GM10248 (cell line): ENCODE results near the gene AP3S2.

Experiments used
- CTCF ChIA-PET: fragments of 300-600 bp; sonication (Branson Sonifier 250); formaldehyde crosslinking; extraction: SDS; loops from one replicate; lab custom pipeline; 2021; ENCODE audit warnings: antibody characterized with exemption; lab: Yijun Ruan, JAX
- POLR2A ChIA-PET: fragments of 350-650 bp; sonication (Branson Sonifier 250); formaldehyde crosslinking; extraction: SDS; loops from one replicate; lab custom pipeline; 2020; ENCODE audit warnings: antibody characterized with exemption; lab: Yijun Ruan, JAX
- DNase-seq: peaks from one replicate; pipeline ENCODE4 v3.0.0; 2012; ENCODE audit errors: extremely low spot score
- CTCF ChIP-seq: IDR thresholded peaks from 2 replicates; pipeline ENCODE4 v1.5.1; 2012; ENCODE audit warnings: mild to moderate bottlenecking, low read depth; ENCODE audit errors: extremely low read depth, missing control alignments, control extremely low read depth

The AP3S2 gene

GRCh38 chr15:89808160-89808870 is 85.5 kb downstream of the AP3S2 start:
- ChIA-PET POLR2A (no interaction called here), CTCF (interaction anchor here (1.7 to 2.0 kb wide), 2 partner anchors 47 to 66 kb away, joined by 3 to 4 read pairs; no protein-coding TSS in a partner anchor)
- no peak for DNase-seq
- TF ChIP-seq CTCF = no peak

- DNase-seq = no peak
- ChIA-PET CTCF (interaction anchor here (1.7 to 2.0 kb wide), 2 partner anchors 47 to 67 kb away, joined by 3 to 4 read pairs; no protein-coding TSS in a partner anchor), POLR2A (no interaction called here)
- no peak for TF ChIP-seq CTCF
These were observed 86.1 kb downstream of the AP3S2 start for GRCh38 chr15:89807689-89808088.

GRCh38 chr15:89806559-89807550 is 86.9 kb downstream of the AP3S2 start:
- no peak for DNase-seq
- CTCF ChIA-PET = interaction anchor here (1.7 to 2.0 kb wide), 3 partner anchors 46 to 68 kb away, joined by 3 to 6 read pairs (median 4); no protein-coding TSS in a partner anchor
- POLR2A ChIA-PET = no interaction called here

GRCh38 chr15:89806210-89806558 is 87.6 kb downstream of the AP3S2 start:
- DNase-seq = no peak
- no peak for TF ChIP-seq CTCF
- POLR2A ChIA-PET = no interaction called here
- CTCF ChIA-PET = interaction anchor here (0.9 to 1.7 kb wide), 2 partner anchors 46 to 69 kb away, joined by 3 to 6 read pairs; no protein-coding TSS in a partner anchor

More at GRCh38 chr15:89806559-89807550, 86.9 kb downstream of the AP3S2 start:
- TF ChIP-seq CTCF = no peak

- DNase-seq = no peak
- ChIA-PET CTCF (interaction anchor here (0.9 to 1.7 kb wide), 2 partner anchors 45 to 69 kb away, joined by 3 to 6 read pairs; no protein-coding TSS in a partner anchor), POLR2A (no interaction called here)
- TF ChIP-seq CTCF = no peak
These were observed 88.3 kb downstream of the AP3S2 start for GRCh38 chr15:89805241-89806209.
